IMR-90 (cell line): ENCODE results near the gene PRKAG3. TPM values are rescaled to one million over a fixed set of nuclear protein-coding genes. Genes with fewer than 3 reads are reported as not detected.

Experiments
- ATAC-seq: fragments of 200-7000 bp; cut with Tn5 transposase; 2 replicates; pipeline ENCODE4 v1.9.1; 2020; ENCODE audit warnings: low read depth, mild to moderate bottlenecking, moderate library complexity
- BruUV-seq: library from RNA; stranded (reverse); fragments of 400-500 nt; replicated peaks from 2 replicates; lab custom pipeline; 2021; lab: Mats Ljungman, UMichigan
- CTCF ChIA-PET: fragments of 300-600 bp; formaldehyde crosslinking; extraction: SDS; loops from one replicate; lab custom pipeline; 2021; ENCODE audit warnings: antibody characterized with exemption; lab: Yijun Ruan, JAX
- POLR2A ChIA-PET: fragments of 300-600 bp; sonication (Branson Sonifier 250); formaldehyde crosslinking; loops from one replicate; lab custom pipeline; 2022; ENCODE audit warnings: antibody characterized with exemption; ENCODE audit not compliant: unreplicated experiment; lab: Charles Lee
- DNase-seq: peaks from one replicate; pipeline ENCODE4 v3.0.0; 2013
- H2AFZ ChIP-seq: replicated peaks from 2 replicates; pipeline ENCODE3; 2013; ENCODE audit warnings: low read length, mild to moderate bottlenecking; ENCODE audit not compliant: poor library complexity
- H2AK5ac ChIP-seq: 2 replicates; pipeline ENCODE4 v1.6.1; 2013; ENCODE audit warnings: low read depth, low read length, inconsistent platforms
- H2AK9ac ChIP-seq: replicated peaks from 2 replicates; pipeline ENCODE3; 2013; ENCODE audit warnings: mild to moderate bottlenecking, low read depth, low read length, moderate library complexity; ENCODE audit not compliant: poor library complexity
- H2BK120ac ChIP-seq: 2 replicates; pipeline ENCODE4 v1.6.1; 2013; ENCODE audit warnings: low read depth, low read length, inconsistent platforms
- H2BK15ac ChIP-seq: 3 replicates; pipeline ENCODE4 v1.6.1; 2013; ENCODE audit warnings: low read depth, low read length, inconsistent platforms
- H2BK20ac ChIP-seq: 2 replicates; pipeline ENCODE4 v1.6.1; 2013; ENCODE audit warnings: low read depth, mild to moderate bottlenecking, inconsistent platforms, low read length, moderate library complexity
- H2BK5ac ChIP-seq: 2 replicates; pipeline ENCODE4 v1.6.1; 2013; ENCODE audit warnings: mild to moderate bottlenecking, low read depth, low read length, inconsistent platforms; ENCODE audit not compliant: poor library complexity, severe bottlenecking
- H3K14ac ChIP-seq: replicated peaks from 2 replicates; pipeline ENCODE4 v1.6.1; 2013; ENCODE audit warnings: low read depth, low read length, inconsistent platforms
- H3K18ac ChIP-seq: 2 replicates; pipeline ENCODE4 v1.6.1; 2013; ENCODE audit warnings: low read depth, low read length, control low read depth
- H3K23ac ChIP-seq: 2 replicates; pipeline ENCODE4 v1.6.1; 2013; ENCODE audit warnings: low read depth, low read length, inconsistent platforms
- H3K27ac ChIP-seq: 2 replicates; pipeline ENCODE4 v1.5.1; 2013; ENCODE audit warnings: mild to moderate bottlenecking, control low read depth, low read length; ENCODE audit not compliant: insufficient read depth
- H3K27me3 ChIP-seq: 2 replicates; pipeline ENCODE4 v1.6.1; 2013; ENCODE audit warnings: low read length; ENCODE audit not compliant: control insufficient read depth, insufficient read depth
- H3K36me3 ChIP-seq: 2 replicates; pipeline ENCODE4 v1.6.1; 2013; ENCODE audit warnings: low read length, mixed read lengths; ENCODE audit not compliant: control insufficient read depth, insufficient read depth
- H3K4ac ChIP-seq: 2 replicates; pipeline ENCODE4 v1.6.1; 2013; ENCODE audit warnings: low read depth, low read length, inconsistent platforms
- H3K4me1 ChIP-seq: 2 replicates; pipeline ENCODE4 v1.6.1; 2013; ENCODE audit warnings: low read length, mixed read lengths; ENCODE audit not compliant: control insufficient read depth, insufficient read depth
- H3K4me2 ChIP-seq: 2 replicates; pipeline ENCODE4 v1.6.1; 2013; ENCODE audit warnings: low read depth, mild to moderate bottlenecking, control low read depth, low read length, moderate library complexity
- H3K4me3 ChIP-seq: 2 replicates; pipeline ENCODE4 v1.5.1; 2013; ENCODE audit warnings: low read depth, mild to moderate bottlenecking, control low read depth, low read length, moderate library complexity; ENCODE audit not compliant: insufficient read depth
- H3K56ac ChIP-seq: 2 replicates; pipeline ENCODE4 v1.6.1; 2013; ENCODE audit warnings: low read length, inconsistent platforms; ENCODE audit not compliant: insufficient read depth; ENCODE audit errors: extremely low read depth
- H3K79me1 ChIP-seq, 2 experiments: 2 replicates each; pipeline ENCODE4 v1.6.1; 2013; ENCODE audit warnings: low read length in 2 of 2, inconsistent platforms in 1 of 2, low read depth in 1 of 2
- H3K9ac ChIP-seq: 2 replicates; pipeline ENCODE4 v1.6.1; 2013; ENCODE audit warnings: low read depth, low read length, control low read depth
- H3K9me1 ChIP-seq: 2 replicates; pipeline ENCODE4 v1.6.1; 2013; ENCODE audit warnings: low read length, inconsistent platforms; ENCODE audit not compliant: insufficient read depth
- H3K9me3 ChIP-seq: 2 replicates; pipeline ENCODE4 v1.6.1; 2013; ENCODE audit warnings: low read length; ENCODE audit not compliant: control insufficient read depth, insufficient read depth
- H4K20me1 ChIP-seq: 2 replicates; pipeline ENCODE4 v1.6.1; 2013; ENCODE audit warnings: low read length, inconsistent platforms; ENCODE audit not compliant: insufficient read depth
- H4K5ac ChIP-seq: 2 replicates; pipeline ENCODE4 v1.6.1; 2013; ENCODE audit warnings: mild to moderate bottlenecking, low read depth, low read length, control low read depth
- H4K8ac ChIP-seq, 2 experiments: 2 replicates each; pipeline ENCODE4 v1.6.1; 2013; ENCODE audit warnings: low read depth in 2 of 2, low read length in 2 of 2, control low read depth in 1 of 2, inconsistent platforms in 1 of 2
- H4K91ac ChIP-seq: 2 replicates; pipeline ENCODE4 v1.6.1; 2013; ENCODE audit warnings: low read depth, low read length, inconsistent platforms; ENCODE audit not compliant: insufficient read depth
- BHLHE40 ChIP-seq: fragments of 150-350 bp; IDR thresholded peaks from 2 replicates; pipeline ENCODE4 v1.6.1; 2016; ENCODE audit warnings: mild to moderate bottlenecking, low read depth, low read length
- CHD1 ChIP-seq: IDR thresholded peaks from 2 replicates; pipeline ENCODE4 v1.6.1; 2012; ENCODE audit warnings: low read depth, low read length, improper control_type of control experiment
- FOS ChIP-seq: fragments of 150-350 bp; IDR thresholded peaks from 2 replicates; pipeline ENCODE4 v1.6.1; 2016; ENCODE audit warnings: low read depth, low read length
- RAD21 ChIP-seq: IDR thresholded peaks from 2 replicates; pipeline ENCODE4 v1.6.1; 2012; ENCODE audit warnings: low read length, improper control_type of control experiment
- RFX5 ChIP-seq: IDR thresholded peaks from 2 replicates; pipeline ENCODE4 v1.8.0; 2012; ENCODE audit warnings: low read depth, mild to moderate bottlenecking, low read length, moderate library complexity
- WGBS, 2 experiments: methylation state at CpG; one replicate each; pipeline versions ENCODE4 v1.1.5 to v1.1.7; 2013; ENCODE audit warnings: missing lambda C conversion rate in 2 of 2; ENCODE audit not compliant: insufficient read length in 1 of 2; ENCODE audit errors: extremely low coverage in 2 of 2; 5-methylcytosine and 5-hydroxymethylcytosine counted together
- dilution Hi-C: fragments of 300-500 bp; cut with HindIII; formaldehyde crosslinking; loops from one replicate; pipeline ENCODE4 v1.14.3; 2018; ENCODE audit warnings: low sequenced_read_pairs; ENCODE audit not compliant: unreplicated experiment
- in situ Hi-C: fragments of 300-500 bp; cut with MboI; formaldehyde crosslinking; loops from 3 replicates; pipeline ENCODE4 v1.14.3; 2019; ENCODE audit warnings: low sequenced_read_pairs, inconsistent platforms, mixed read lengths
- intact Hi-C: fragments of 100-400 bp; cut with micrococcal nuclease; formaldehyde crosslinking; loops from 2 replicates; pipeline ENCODE4 v1.10.0; 2022
- polyA plus RNA-seq, 3 experiments: library from polyadenylated mRNA; depleted of rRNA; stranded (reverse); fragments of >200 nt; gene quantifications; 2 replicates each; pipeline ENCODE4 v1.2.3, GENCODE V29; 2012; ENCODE audit warnings: low replicate concordance in 1 of 3
- total RNA-seq: library from RNA; depleted of rRNA; stranded (reverse); fragments of >200 nt; gene quantifications from 2 replicates; pipeline ENCODE4 v1.2.3, GENCODE V29; 2012

Gene PRKAG3
- total and polyA plus RNA-seq, 2 of the 4 experiments (the other 2 are of a cell fraction), result not detected

DNA sequence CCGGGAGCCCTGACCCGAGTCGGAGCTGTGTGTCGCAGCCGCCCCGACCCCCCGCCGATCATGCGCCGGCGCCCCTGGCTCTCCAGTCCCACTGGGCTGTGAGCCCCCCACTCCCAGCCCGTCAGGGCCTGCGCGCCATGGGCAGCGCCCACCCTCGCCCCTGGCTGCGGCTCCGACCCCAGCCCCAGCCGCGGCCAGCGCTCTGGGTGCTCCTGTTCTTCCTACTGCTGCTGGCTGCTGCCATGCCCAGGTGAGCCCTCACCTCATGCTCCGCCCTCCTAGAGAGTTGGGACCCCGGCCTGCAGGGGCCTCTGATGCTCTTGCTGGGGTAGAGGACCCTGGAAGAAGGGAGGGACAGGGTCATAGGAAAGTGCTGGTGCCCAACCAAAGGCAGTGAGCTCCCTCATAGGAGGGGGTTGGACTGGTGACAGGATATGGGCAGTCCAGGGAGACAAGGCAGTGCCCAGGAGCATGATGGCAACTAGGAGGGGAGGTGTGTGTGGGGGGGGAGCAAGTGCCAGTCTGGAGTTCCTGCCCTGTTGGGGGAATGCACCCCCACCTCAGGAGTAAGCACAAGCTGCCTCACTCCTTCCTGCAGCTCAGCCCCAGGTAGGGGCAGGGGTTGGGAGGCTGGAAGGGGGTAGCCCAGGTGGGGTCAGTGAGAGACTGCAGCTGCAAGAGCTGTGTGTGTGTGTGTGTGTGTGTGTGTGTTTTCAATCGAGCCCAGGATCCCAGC, 49.4 kb upstream of the PRKAG3 start:
- Histone ChIP-seq H3K14ac (no peak overlapping the region), H3K9me3 (peaks cover 1% of the 10 kb centered on the region; the same call in 1 of the 2 replicates), H3K27ac (no peak overlapping the region), H3K4me3 (no peak overlapping the region), H2AFZ (no peak overlapping the region), H3K56ac (no peak overlapping the region), H2BK5ac (no peak overlapping the region), H4K8ac (no peak overlapping the region), H3K4ac (no peak overlapping the region), H4K5ac (no peak overlapping the region), H4K20me1 (no peaks in the 10 kb centered on the region; the same call in 1 of the 2 replicates), H3K4me2 (no peak overlapping the region), H2BK20ac (no peak overlapping the region), H2AK5ac (no peak overlapping the region), H3K79me1 (no peaks in the 10 kb centered on the region), H3K9me1 (no peaks in the 10 kb centered on the region; the same call in 1 of the 2 replicates), H3K18ac (no peak overlapping the region), H4K91ac (no peak overlapping the region), H3K27me3 (peaks cover 90% of the 10 kb centered on the region), H3K23ac (no peak overlapping the region), H2BK15ac (no peak overlapping the region), H2AK9ac (no peak overlapping the region), H3K4me1 (no peaks in the 10 kb centered on the region), H3K36me3 (no peaks in the 10 kb centered on the region), H3K9ac (no peak overlapping the region), H2BK120ac (no peak overlapping the region)
- no TSS peak for BruUV-seq
- ATAC-seq (no peak), DNase-seq (no peak)
- in situ Hi-C loops (no loop called here), dilution Hi-C loops (no loop called here), intact Hi-C loops (no loop called here)
- TF ChIP-seq FOS (no peak), RAD21 (no peak), RFX5 (no peak), BHLHE40 (no peak), CHD1 (no peak)
- POLR2A ChIA-PET, result no interaction called here
- 4% methylated on average over 14 of the region's 24 CpGs; no CpG with 5 or more reads in 1 of the 2 experiments for WGBS, 2 experiments
- CTCF ChIA-PET, result interaction anchor here (1.4 kb wide), 1 partner anchor 17 kb away, joined by 4 read pairs; no protein-coding TSS in a partner anchor
